PC-9 (cell line): ENCODE results near the gene ALOX12. TPM values are rescaled to one million over a fixed set of nuclear protein-coding genes. Genes with fewer than 3 reads are reported as not detected.
A peak's percentile ranks its signal among the peaks of the same experiment; 100 is the strongest.
"Not testable (repeated sequence)": the region's sequence is repeated elsewhere in the genome, so short reads cannot be mapped to it uniquely, and the experiment has no call there.

Experiments used
- BruUV-seq: library from RNA; stranded (reverse); fragments of 400-500 nt; replicated peaks from 2 replicates; lab custom pipeline; 2021; lab: Mats Ljungman, UMichigan
- CTCF ChIA-PET: fragments of 300-600 bp; sonication (Branson Sonifier 250); formaldehyde crosslinking; loops from one replicate; lab custom pipeline; 2022; ENCODE audit warnings: antibody characterized with exemption; lab: Charles Lee
- POLR2A ChIA-PET: fragments of 300-600 bp; sonication (Branson Sonifier 250); formaldehyde crosslinking; loops from one replicate; lab custom pipeline; 2022; ENCODE audit warnings: antibody characterized with exemption; ENCODE audit not compliant: unreplicated experiment; lab: Charles Lee
- DNase-seq, 2 experiments: peaks; one replicate each; pipeline versions ENCODE4 v3.0.0 to v3.0.0-alpha.2; 2015 to 2022; ENCODE audit warnings: mixed read lengths in 1 of 2
- H2AFZ ChIP-seq: fragments of 200-600 bp; sonication (generic); 2 replicates; pipeline ENCODE4 v1.8.1; 2017; ENCODE audit warnings: antibody characterized with exemption
- H3F3A ChIP-seq: fragments of 200-600 bp; sonication (generic); 2 replicates; pipeline ENCODE4 v1.8.1; 2017; ENCODE audit warnings: antibody characterized with exemption, mild to moderate bottlenecking, low read depth; ENCODE audit not compliant: insufficient read depth
- H3K27ac ChIP-seq: fragments of 200-600 bp; sonication (generic); 2 replicates; pipeline ENCODE4 v1.6.1; 2016; ENCODE audit warnings: mixed run types
- H3K27me3 ChIP-seq: fragments of 200-600 bp; sonication (generic); 2 replicates; pipeline ENCODE4 v1.6.1; 2016; ENCODE audit warnings: low read depth, mixed run types; ENCODE audit not compliant: insufficient read depth
- H3K36me3 ChIP-seq: fragments of 200-600 bp; sonication (generic); 2 replicates; pipeline ENCODE4 v1.6.1; 2016; ENCODE audit warnings: low read depth, mixed run types
- H3K4me1 ChIP-seq: fragments of 200-600 bp; sonication (generic); replicated peaks from 2 replicates; pipeline ENCODE4 v1.6.1; 2016; ENCODE audit warnings: mixed run types; ENCODE audit not compliant: insufficient read depth
- H3K4me2 ChIP-seq: fragments of 200-600 bp; sonication (generic); 2 replicates; pipeline ENCODE4 v1.6.1; 2017; ENCODE audit warnings: mixed run types
- H3K4me3 ChIP-seq: fragments of 200-600 bp; sonication (generic); 2 replicates; pipeline ENCODE4 v1.6.1; 2016; ENCODE audit warnings: mixed run types
- H3K79me2 ChIP-seq: fragments of 200-600 bp; sonication (generic); 2 replicates; pipeline ENCODE4 v1.6.1; 2017; ENCODE audit warnings: low read depth, mixed run types
- H3K9me2 ChIP-seq: fragments of 200-600 bp; sonication (generic); 2 replicates; pipeline ENCODE4 v1.8.1; 2017; ENCODE audit warnings: mild to moderate bottlenecking; ENCODE audit not compliant: insufficient read depth
- H3K9me3 ChIP-seq: fragments of 200-600 bp; sonication (generic); 2 replicates; pipeline ENCODE4 v1.8.1; 2016; ENCODE audit warnings: low read depth; ENCODE audit not compliant: insufficient read depth
- H4K20me1 ChIP-seq: fragments of 200-600 bp; sonication (generic); 2 replicates; pipeline ENCODE4 v1.8.1; 2017; ENCODE audit not compliant: insufficient read depth
- CTCF ChIP-seq: fragments of 200-600 bp; sonication (generic); conservative IDR thresholded peaks from 2 replicates; pipeline ENCODE4 v1.6.1; 2017; ENCODE audit warnings: mixed run types, antibody characterized with exemption, mild to moderate bottlenecking, moderate library complexity
- EZH2 ChIP-seq: fragments of 200-600 bp; sonication (generic); IDR thresholded peaks from 2 replicates; pipeline ENCODE4 v1.8.0; 2017; ENCODE audit warnings: antibody characterized with exemption, low read depth
- intact Hi-C: fragments of 100-400 bp; cut with micrococcal nuclease; formaldehyde crosslinking; loops from one replicate; pipeline ENCODE4 v1.10.0; 2022; ENCODE audit not compliant: unreplicated experiment
- total RNA-seq: library from RNA; stranded (reverse); gene quantifications from 2 replicates; pipeline ENCODE4 v1.2.3, GENCODE V29; 2021

The ALOX12 gene
- total RNA-seq, 1 experiment from 2014 or later: not detected

- no peak for DNase-seq
- Histone ChIP-seq H3K4me2 (no peak overlapping the region), H3K4me1 (no peaks in the 10 kb centered on the region), H3K9me3 (no peaks in the 10 kb centered on the region), H3K9me2 (no peaks in the 10 kb centered on the region), H3K4me3 (no peak overlapping the region), H3K27me3 (no peaks in the 10 kb centered on the region), H3K27ac (no peak overlapping the region), H3F3A (0 out of 2 replicates have a peak, but pooled peaks cover 3% of the 10 kb centered on the region), H3K36me3 (no peaks in the 10 kb centered on the region), H4K20me1 (no peaks in the 10 kb centered on the region), H2AFZ (no peak overlapping the region), H3K79me2 (no peaks in the 10 kb centered on the region)
- intact Hi-C loops: no loop called here
- TF ChIP-seq CTCF (no peak), EZH2 (no peak)
- POLR2A ChIA-PET: interaction anchor here (0.7 kb wide), 2 partner anchors 11 to 35 kb away, joined by 3 to 5 read pairs; no protein-coding TSS in a partner anchor
- BruUV-seq: TSS peak; percentile 8
- CTCF ChIA-PET: no interaction called here
Observed at GRCh38 chr17:6989779-6990178, 6.1 kb upstream of the ALOX12 start.

- H3K27ac ChIP-seq, H3K4me2 ChIP-seq, POLR2A ChIA-PET, H3K9me2 ChIP-seq, H2AFZ ChIP-seq, H3K4me3 ChIP-seq, H3K27me3 ChIP-seq, H3K36me3 ChIP-seq, intact Hi-C loops, H3F3A ChIP-seq, CTCF ChIA-PET, BruUV-seq, H3K4me1 ChIP-seq, H3K79me2 ChIP-seq, H4K20me1 ChIP-seq, DNase-seq, H3K9me3 ChIP-seq: not testable (repeated sequence)
Observed at GRCh38 chr17:6993613-6994056, 2.2 kb upstream of the ALOX12 start.

DNA sequence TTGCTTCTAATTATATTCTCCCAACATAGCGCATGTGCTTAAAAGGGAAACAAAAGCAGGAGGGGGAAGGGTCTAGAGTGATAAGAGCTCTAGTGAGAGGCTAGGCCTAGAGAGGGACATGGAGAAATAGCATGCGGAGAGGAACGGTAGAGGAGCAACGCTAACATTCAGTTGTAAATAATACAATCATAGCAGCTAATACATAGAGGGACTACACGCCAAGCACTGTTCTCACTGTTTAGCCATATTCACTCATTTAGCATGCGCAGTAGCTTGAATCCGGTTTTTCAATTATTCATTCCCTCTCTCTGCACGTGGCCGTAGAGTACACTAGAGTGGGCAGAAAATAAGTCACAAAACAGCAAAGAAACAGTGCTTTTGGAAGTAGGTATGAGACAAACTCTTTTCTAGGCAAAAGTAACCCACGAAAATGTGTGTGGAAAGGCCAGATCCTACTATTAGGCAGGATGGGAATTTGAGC lies 1.7 kb upstream of the ALOX12 start:
- ChIA-PET POLR2A (no interaction called here), CTCF (no interaction called here)

More for the DNA sequence above, 1.7 kb upstream of the ALOX12 start:
- Histone ChIP-seq H3K9me3 (no peaks in the 10 kb centered on the region), H3F3A (0 out of 2 replicates have a peak, but pooled peaks cover 3% of the 10 kb centered on the region), H3K79me2 (no peaks in the 10 kb centered on the region), H3K36me3 (0 out of 2 replicates have a peak, but pooled peaks cover 3% of the 10 kb centered on the region), H4K20me1 (no peaks in the 10 kb centered on the region), H3K9me2 (no peaks in the 10 kb centered on the region), H3K4me1 (no peaks in the 10 kb centered on the region), H3K27ac (no peak overlapping the region), H2AFZ (no peak overlapping the region), H3K27me3 (no peaks in the 10 kb centered on the region), H3K4me2 (no peak overlapping the region), H3K4me3 (no peak overlapping the region)
- TF ChIP-seq EZH2 (no peak), CTCF (no peak)
- no TSS peak for BruUV-seq
- no peak for DNase-seq
- intact Hi-C loops: no loop called here
